GM23338 (cell line): ENCODE data around the gene LPP. TPM values are rescaled to one million over a fixed set of nuclear protein-coding genes. Genes with fewer than 3 reads are reported as not detected.

Source experiments
- ATAC-seq: fragments of 200-7000 bp; cut with Tn5 transposase; 3 replicates; pipeline ENCODE4 v1.9.1; 2020
- DNase-seq: peaks from one replicate; pipeline ENCODE4 v3.0.0-alpha.2; 2015; ENCODE audit warnings: low spot score
- H2AFZ ChIP-seq: fragments of 200-600 bp; sonication (generic); 2 replicates; pipeline ENCODE4 v1.8.0; 2016; ENCODE audit warnings: antibody characterized with exemption, mild to moderate bottlenecking, moderate library complexity
- H3F3A ChIP-seq: fragments of 200-600 bp; sonication (generic); replicated peaks from 2 replicates; pipeline ENCODE4 v1.8.0; 2017; ENCODE audit warnings: antibody characterized with exemption, mixed run types, low read depth
- H3K27ac ChIP-seq: fragments of 200-600 bp; sonication (generic); 2 replicates; pipeline ENCODE4 v1.6.1; 2016; ENCODE audit warnings: low read depth
- H3K27me3 ChIP-seq: fragments of 200-600 bp; sonication (generic); 2 replicates; pipeline ENCODE4 v1.8.0; 2016; ENCODE audit warnings: mild to moderate bottlenecking, mixed run types, moderate library complexity; ENCODE audit not compliant: insufficient read depth
- H3K36me3 ChIP-seq: fragments of 200-600 bp; sonication (generic); 2 replicates; pipeline ENCODE4 v1.8.0; 2016; ENCODE audit warnings: mild to moderate bottlenecking; ENCODE audit not compliant: insufficient read depth
- H3K4me1 ChIP-seq: fragments of 200-600 bp; sonication (generic); 2 replicates; pipeline ENCODE4 v1.8.0; 2016; ENCODE audit warnings: mild to moderate bottlenecking, moderate library complexity; ENCODE audit not compliant: insufficient read depth
- H3K4me2 ChIP-seq: fragments of 200-600 bp; sonication (generic); 2 replicates; pipeline ENCODE4 v1.7.1; 2017; ENCODE audit warnings: mixed run types
- H3K4me3 ChIP-seq: fragments of 200-600 bp; sonication (generic); 2 replicates; pipeline ENCODE4 v1.6.1; 2016; ENCODE audit warnings: mixed run types
- H3K79me2 ChIP-seq: fragments of 200-600 bp; sonication (generic); replicated peaks from 2 replicates; pipeline ENCODE4 v1.8.0; 2017; ENCODE audit warnings: mild to moderate bottlenecking; ENCODE audit not compliant: insufficient read depth
- H3K9me2 ChIP-seq: fragments of 200-600 bp; sonication (generic); 2 replicates; pipeline ENCODE4 v1.8.0; 2017; ENCODE audit not compliant: insufficient read depth
- H4K20me1 ChIP-seq: fragments of 200-600 bp; sonication (generic); replicated peaks from 2 replicates; pipeline ENCODE4 v1.8.0; 2017; ENCODE audit warnings: mild to moderate bottlenecking; ENCODE audit not compliant: insufficient read depth
- H3K27ac Mint-ChIP-seq: 2 replicates; pipeline ENCODE4 v1.8.0; 2020; ENCODE audit warnings: inconsistent platforms, mild to moderate bottlenecking, moderate library complexity, mixed read lengths
- H3K27me3 Mint-ChIP-seq: 3 replicates; pipeline ENCODE4 v1.8.0; 2022; ENCODE audit warnings: low read depth, mild to moderate bottlenecking, moderate library complexity, mixed read lengths, inconsistent platforms; ENCODE audit not compliant: insufficient read depth, poor library complexity
- H3K36me3 Mint-ChIP-seq: 3 replicates; pipeline ENCODE4 v1.8.0; 2021; ENCODE audit warnings: low read depth, mild to moderate bottlenecking, inconsistent platforms, moderate library complexity, mixed read lengths
- H3K4me1 Mint-ChIP-seq: 3 replicates; pipeline ENCODE4 v1.8.0; 2020; ENCODE audit warnings: mild to moderate bottlenecking, inconsistent platforms, mixed read lengths
- H3K4me3 Mint-ChIP-seq: 3 replicates; pipeline ENCODE4 v1.8.0; 2021; ENCODE audit warnings: moderate library complexity, mild to moderate bottlenecking, inconsistent platforms, mixed read lengths
- H3K9me3 Mint-ChIP-seq: 3 replicates; pipeline ENCODE4 v1.8.0; 2020; ENCODE audit warnings: moderate library complexity, mild to moderate bottlenecking, inconsistent platforms, mixed read lengths
- CREB1 ChIP-seq: fragments of 250-450 bp; sonication (Bioruptor Pico); IDR thresholded peaks from 2 replicates; pipeline ENCODE4 v1.5.0; 2020; ENCODE audit warnings: low read depth, mild to moderate bottlenecking, moderate library complexity
- EZH2 ChIP-seq: fragments of 200-600 bp; sonication (generic); IDR thresholded peaks from one replicate; pipeline ENCODE4 v1.8.0; 2017; ENCODE audit warnings: antibody characterized with exemption, mild to moderate bottlenecking, low read depth; ENCODE audit not compliant: unreplicated experiment
- EZH2phosphoT487 ChIP-seq: fragments of 200-600 bp; sonication (generic); IDR thresholded peaks from one replicate; pipeline ENCODE4 v1.8.1; 2018; ENCODE audit warnings: antibody characterized with exemption; ENCODE audit not compliant: unreplicated experiment
- JUNB ChIP-seq: IDR thresholded peaks from one replicate; pipeline ENCODE4 v1.6.1; 2016; ENCODE audit warnings: antibody characterized with exemption; ENCODE audit not compliant: unreplicated experiment
- NANOG ChIP-seq: IDR thresholded peaks from 2 replicates; pipeline ENCODE4 v1.6.1; 2016; ENCODE audit warnings: antibody characterized with exemption, borderline replicate concordance
- POLR2AphosphoS5 ChIP-seq: IDR thresholded peaks from 2 replicates; pipeline ENCODE4 v1.6.1; 2016; ENCODE audit warnings: antibody characterized with exemption, low read depth
- STAT1 ChIP-seq: IDR thresholded peaks from one replicate; pipeline ENCODE4 v1.6.1; 2016; ENCODE audit warnings: antibody characterized with exemption; ENCODE audit not compliant: unreplicated experiment
- ZNF114 ChIP-seq: fragments of 250-450 bp; sonication (Bioruptor Pico); IDR thresholded peaks from 2 replicates; pipeline ENCODE4 v1.5.0; 2020; ENCODE audit warnings: mild to moderate bottlenecking, moderate library complexity
- ZNF331 ChIP-seq: fragments of 250-450 bp; sonication (Bioruptor Pico); IDR thresholded peaks from 2 replicates; pipeline ENCODE4 v1.5.0; 2020; ENCODE audit warnings: low read depth, mild to moderate bottlenecking, moderate library complexity
- polyA plus RNA-seq: library from polyadenylated mRNA; unstranded; fragments of >200 nt; fragmentation: Nextera tagmentation; extraction: Ambion mirVana; gene quantifications from 2 replicates; pipeline ENCODE4 v1.2.1, GENCODE V29; 2016
- total RNA-seq: library from RNA; depleted of rRNA; stranded (reverse); fragments of >200 nt; shearing (Covaris generic); gene quantifications from 2 replicates; pipeline ENCODE4 v1.2.3, GENCODE V29; 2014
- TF ChIP-seq, protein P1 (sequence below): IDR thresholded peaks from 2 replicates; pipeline ENCODE4 v1.6.1; 2016; ENCODE audit warnings: antibody characterized with exemption
- TF ChIP-seq, protein P2 (sequence below): fragments of 250-450 bp; sonication (Bioruptor Pico); IDR thresholded peaks from 2 replicates; pipeline ENCODE4 v1.5.0; 2020; ENCODE audit warnings: mild to moderate bottlenecking, moderate library complexity
- TF ChIP-seq, protein P3 (sequence below), 2 experiments: fragments of 200-600 bp in 1 of 2; sonication (generic) in 1 of 2; conservative IDR thresholded peaks; 2 replicates each; pipeline versions ENCODE4 v1.5.1 to v1.6.1; 2016 to 2017; ENCODE audit warnings: antibody characterized with exemption in 2 of 2, low read depth in 2 of 2, mild to moderate bottlenecking in 2 of 2, moderate library complexity in 1 of 2
- TF ChIP-seq, protein P4 (sequence below): IDR thresholded peaks from one replicate; pipeline ENCODE4 v1.6.1; 2018; ENCODE audit warnings: antibody characterized with exemption; ENCODE audit not compliant: unreplicated experiment

The LPP gene
- total and polyA plus RNA-seq, 2 experiments from 2014 or later: 23.0 to 35.2 TPM

DNA sequence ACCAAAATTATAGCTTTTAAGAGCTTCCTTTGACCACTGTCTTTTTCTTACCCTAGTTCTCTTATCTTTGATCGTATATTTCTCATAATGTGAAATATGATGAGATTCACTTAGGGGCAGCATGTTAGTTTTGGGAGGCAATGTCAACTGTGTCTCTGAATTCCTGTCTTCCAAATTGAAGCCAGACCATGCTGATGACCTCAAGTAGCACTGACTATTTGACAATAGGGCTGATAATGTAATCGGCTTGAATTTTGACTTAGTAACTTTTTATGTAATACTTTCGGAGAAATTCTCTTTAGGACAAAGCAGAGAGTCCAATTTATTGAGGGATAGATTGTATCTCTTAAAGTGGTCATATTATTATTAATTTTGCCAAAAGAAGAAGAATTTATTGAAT, 722.4 kb downstream of the LPP start:
- TF ChIP-seq ZNF331 (no peak), POLR2AphosphoS5 (no peak), NANOG (no peak), CREB1 (no peak), EZH2phosphoT487 (no peak), STAT1 (no peak), EZH2 (no peak), ZNF114 (CRISPR knock-in tag) (no peak), JUNB (no peak)
- TF ChIP-seq, protein P1, sequence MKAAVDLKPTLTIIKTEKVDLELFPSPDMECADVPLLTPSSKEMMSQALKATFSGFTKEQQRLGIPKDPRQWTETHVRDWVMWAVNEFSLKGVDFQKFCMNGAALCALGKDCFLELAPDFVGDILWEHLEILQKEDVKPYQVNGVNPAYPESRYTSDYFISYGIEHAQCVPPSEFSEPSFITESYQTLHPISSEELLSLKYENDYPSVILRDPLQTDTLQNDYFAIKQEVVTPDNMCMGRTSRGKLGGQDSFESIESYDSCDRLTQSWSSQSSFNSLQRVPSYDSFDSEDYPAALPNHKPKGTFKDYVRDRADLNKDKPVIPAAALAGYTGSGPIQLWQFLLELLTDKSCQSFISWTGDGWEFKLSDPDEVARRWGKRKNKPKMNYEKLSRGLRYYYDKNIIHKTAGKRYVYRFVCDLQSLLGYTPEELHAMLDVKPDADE: no peak
- TF ChIP-seq, protein P2, sequence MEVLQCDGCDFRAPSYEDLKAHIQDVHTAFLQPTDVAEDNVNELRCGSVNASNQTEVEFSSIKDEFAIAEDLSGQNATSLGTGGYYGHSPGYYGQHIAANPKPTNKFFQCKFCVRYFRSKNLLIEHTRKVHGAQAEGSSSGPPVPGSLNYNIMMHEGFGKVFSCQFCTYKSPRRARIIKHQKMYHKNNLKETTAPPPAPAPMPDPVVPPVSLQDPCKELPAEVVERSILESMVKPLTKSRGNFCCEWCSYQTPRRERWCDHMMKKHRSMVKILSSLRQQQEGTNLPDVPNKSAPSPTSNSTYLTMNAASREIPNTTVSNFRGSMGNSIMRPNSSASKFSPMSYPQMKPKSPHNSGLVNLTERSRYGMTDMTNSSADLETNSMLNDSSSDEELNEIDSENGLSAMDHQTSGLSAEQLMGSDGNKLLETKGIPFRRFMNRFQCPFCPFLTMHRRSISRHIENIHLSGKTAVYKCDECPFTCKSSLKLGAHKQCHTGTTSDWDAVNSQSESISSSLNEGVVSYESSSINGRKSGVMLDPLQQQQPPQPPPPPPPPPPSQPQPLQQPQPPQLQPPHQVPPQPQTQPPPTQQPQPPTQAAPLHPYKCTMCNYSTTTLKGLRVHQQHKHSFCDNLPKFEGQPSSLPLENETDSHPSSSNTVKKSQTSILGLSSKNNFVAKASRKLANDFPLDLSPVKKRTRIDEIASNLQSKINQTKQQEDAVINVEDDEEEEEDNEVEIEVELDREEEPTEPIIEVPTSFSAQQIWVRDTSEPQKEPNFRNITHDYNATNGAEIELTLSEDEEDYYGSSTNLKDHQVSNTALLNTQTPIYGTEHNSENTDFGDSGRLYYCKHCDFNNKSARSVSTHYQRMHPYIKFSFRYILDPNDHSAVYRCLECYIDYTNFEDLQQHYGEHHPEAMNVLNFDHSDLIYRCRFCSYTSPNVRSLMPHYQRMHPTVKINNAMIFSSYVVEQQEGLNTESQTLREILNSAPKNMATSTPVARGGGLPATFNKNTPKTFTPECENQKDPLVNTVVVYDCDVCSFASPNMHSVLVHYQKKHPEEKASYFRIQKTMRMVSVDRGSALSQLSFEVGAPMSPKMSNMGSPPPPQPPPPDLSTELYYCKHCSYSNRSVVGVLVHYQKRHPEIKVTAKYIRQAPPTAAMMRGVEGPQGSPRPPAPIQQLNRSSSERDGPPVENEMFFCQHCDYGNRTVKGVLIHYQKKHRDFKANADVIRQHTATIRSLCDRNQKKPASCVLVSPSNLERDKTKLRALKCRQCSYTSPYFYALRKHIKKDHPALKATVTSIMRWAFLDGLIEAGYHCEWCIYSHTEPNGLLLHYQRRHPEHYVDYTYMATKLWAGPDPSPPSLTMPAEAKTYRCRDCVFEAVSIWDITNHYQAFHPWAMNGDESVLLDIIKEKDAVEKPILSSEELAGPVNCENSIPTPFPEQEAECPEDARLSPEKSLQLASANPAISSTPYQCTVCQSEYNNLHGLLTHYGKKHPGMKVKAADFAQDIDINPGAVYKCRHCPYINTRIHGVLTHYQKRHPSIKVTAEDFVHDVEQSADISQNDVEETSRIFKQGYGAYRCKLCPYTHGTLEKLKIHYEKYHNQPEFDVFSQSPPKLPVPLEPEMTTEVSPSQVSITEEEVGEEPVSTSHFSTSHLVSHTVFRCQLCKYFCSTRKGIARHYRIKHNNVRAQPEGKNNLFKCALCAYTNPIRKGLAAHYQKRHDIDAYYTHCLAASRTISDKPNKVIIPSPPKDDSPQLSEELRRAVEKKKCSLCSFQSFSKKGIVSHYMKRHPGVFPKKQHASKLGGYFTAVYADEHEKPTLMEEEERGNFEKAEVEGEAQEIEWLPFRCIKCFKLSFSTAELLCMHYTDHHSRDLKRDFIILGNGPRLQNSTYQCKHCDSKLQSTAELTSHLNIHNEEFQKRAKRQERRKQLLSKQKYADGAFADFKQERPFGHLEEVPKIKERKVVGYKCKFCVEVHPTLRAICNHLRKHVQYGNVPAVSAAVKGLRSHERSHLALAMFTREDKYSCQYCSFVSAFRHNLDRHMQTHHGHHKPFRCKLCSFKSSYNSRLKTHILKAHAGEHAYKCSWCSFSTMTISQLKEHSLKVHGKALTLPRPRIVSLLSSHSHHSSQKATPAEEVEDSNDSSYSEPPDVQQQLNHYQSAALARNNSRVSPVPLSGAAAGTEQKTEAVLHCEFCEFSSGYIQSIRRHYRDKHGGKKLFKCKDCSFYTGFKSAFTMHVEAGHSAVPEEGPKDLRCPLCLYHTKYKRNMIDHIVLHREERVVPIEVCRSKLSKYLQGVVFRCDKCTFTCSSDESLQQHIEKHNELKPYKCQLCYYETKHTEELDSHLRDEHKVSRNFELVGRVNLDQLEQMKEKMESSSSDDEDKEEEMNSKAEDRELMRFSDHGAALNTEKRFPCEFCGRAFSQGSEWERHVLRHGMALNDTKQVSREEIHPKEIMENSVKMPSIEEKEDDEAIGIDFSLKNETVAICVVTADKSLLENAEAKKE: no peak
- TF ChIP-seq, protein P3, sequence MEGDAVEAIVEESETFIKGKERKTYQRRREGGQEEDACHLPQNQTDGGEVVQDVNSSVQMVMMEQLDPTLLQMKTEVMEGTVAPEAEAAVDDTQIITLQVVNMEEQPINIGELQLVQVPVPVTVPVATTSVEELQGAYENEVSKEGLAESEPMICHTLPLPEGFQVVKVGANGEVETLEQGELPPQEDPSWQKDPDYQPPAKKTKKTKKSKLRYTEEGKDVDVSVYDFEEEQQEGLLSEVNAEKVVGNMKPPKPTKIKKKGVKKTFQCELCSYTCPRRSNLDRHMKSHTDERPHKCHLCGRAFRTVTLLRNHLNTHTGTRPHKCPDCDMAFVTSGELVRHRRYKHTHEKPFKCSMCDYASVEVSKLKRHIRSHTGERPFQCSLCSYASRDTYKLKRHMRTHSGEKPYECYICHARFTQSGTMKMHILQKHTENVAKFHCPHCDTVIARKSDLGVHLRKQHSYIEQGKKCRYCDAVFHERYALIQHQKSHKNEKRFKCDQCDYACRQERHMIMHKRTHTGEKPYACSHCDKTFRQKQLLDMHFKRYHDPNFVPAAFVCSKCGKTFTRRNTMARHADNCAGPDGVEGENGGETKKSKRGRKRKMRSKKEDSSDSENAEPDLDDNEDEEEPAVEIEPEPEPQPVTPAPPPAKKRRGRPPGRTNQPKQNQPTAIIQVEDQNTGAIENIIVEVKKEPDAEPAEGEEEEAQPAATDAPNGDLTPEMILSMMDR (conservative IDR thresholded peaks at IDR 0.05; ENCODE audit: low read depth in 2 of 2): no peak
- TF ChIP-seq, protein P4, sequence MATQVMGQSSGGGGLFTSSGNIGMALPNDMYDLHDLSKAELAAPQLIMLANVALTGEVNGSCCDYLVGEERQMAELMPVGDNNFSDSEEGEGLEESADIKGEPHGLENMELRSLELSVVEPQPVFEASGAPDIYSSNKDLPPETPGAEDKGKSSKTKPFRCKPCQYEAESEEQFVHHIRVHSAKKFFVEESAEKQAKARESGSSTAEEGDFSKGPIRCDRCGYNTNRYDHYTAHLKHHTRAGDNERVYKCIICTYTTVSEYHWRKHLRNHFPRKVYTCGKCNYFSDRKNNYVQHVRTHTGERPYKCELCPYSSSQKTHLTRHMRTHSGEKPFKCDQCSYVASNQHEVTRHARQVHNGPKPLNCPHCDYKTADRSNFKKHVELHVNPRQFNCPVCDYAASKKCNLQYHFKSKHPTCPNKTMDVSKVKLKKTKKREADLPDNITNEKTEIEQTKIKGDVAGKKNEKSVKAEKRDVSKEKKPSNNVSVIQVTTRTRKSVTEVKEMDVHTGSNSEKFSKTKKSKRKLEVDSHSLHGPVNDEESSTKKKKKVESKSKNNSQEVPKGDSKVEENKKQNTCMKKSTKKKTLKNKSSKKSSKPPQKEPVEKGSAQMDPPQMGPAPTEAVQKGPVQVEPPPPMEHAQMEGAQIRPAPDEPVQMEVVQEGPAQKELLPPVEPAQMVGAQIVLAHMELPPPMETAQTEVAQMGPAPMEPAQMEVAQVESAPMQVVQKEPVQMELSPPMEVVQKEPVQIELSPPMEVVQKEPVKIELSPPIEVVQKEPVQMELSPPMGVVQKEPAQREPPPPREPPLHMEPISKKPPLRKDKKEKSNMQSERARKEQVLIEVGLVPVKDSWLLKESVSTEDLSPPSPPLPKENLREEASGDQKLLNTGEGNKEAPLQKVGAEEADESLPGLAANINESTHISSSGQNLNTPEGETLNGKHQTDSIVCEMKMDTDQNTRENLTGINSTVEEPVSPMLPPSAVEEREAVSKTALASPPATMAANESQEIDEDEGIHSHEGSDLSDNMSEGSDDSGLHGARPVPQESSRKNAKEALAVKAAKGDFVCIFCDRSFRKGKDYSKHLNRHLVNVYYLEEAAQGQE: no peak

More for the DNA sequence above, 722.4 kb downstream of the LPP start:
- no peaks in the 10 kb centered on the region for H3K79me2 ChIP-seq
- H3F3A ChIP-seq: no peaks in the 10 kb centered on the region
- no peak overlapping the region for H2AFZ ChIP-seq
- Mint-ChIP-seq H3K27ac (no peak overlapping the region), H3K4me1 (no peaks in the 10 kb centered on the region), H3K27me3 (no peaks in the 10 kb centered on the region), H3K36me3 (no peaks in the 10 kb centered on the region; the same call in 2 of the 3 replicates), H3K9me3 (no peaks in the 10 kb centered on the region), H3K4me3 (no peak overlapping the region)
- DNase-seq (no peak), ATAC-seq (no peak)
- H3K27me3 ChIP-seq: no peaks in the 10 kb centered on the region
- H3K4me1 ChIP-seq: no peaks in the 10 kb centered on the region
- H4K20me1 ChIP-seq: no peaks in the 10 kb centered on the region
- H3K4me3 ChIP-seq: no peak overlapping the region
- H3K9me2 ChIP-seq: no peaks in the 10 kb centered on the region
- no peak overlapping the region for H3K4me2 ChIP-seq
- no peak overlapping the region for H3K27ac ChIP-seq
- H3K36me3 ChIP-seq: no peaks in the 10 kb centered on the region
